GM19395 (cell line): Measurements from ENCODE around the gene VWF.

Experiments used
- ATAC-seq: cut with Tn5 transposase; IDR thresholded peaks from one replicate; pipeline ENCODE4 v1.9.1; 2021; ENCODE audit warnings: mild to moderate bottlenecking, moderate library complexity; ENCODE audit not compliant: unreplicated experiment

VWF gene

DNA sequence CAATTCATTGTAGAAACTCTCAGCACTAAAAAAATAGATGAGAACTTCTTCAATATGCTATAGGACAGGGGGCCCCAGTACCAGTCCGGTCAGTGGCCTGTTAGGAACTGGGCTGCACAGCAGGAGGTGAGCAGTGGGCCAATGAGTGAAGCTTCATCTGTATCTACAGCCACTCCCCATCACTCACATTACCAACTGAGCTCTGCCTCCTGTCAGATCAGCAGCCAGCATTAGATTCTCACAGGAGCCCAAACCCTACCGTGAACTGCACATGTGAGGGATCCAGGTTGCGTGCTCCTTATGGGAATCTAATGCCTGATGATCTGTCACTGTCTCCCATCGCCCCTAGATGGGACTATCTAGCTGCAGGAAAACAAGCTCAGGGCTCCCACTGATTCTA is 163.7 kb downstream of the VWF start:
- no peak for ATAC-seq

DNA sequence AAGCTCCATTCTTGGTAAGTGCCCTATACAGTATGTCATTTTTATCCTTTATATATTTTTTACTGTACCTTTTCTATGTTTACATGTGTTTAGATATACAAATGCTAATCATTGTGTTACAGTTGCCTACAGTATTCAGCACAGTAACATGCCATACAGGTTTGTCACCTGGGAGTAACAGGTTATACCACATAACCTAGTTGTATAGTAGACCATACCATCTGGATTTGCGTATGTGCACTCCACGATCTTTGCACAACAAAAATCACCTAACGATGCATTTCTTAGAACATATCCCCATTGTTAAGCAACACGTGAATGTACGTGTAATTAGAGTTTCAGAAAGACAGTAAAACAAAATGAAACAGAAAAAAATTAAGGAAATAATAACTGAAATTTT is 167.5 kb downstream of the VWF start:
- ATAC-seq = no peak

DNA sequence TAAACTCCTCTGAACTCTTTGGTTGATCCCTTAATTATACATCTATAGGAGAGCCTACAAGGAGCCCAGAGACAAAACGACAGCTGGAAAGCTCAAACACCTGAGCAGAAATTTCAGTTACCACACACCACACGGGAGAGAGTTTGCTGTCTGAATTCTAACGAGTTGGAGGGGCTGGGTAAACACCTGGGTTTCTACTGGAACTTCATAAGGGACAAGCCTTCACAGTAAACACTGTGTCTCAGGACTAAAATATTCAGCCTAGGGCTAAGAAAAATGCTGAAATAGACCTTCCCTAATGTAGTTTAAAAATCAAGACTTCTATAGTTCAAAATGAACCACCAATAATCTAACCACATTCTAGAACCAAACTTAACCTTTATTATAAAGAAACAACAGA is 169.8 kb downstream of the VWF start:
- no peak for ATAC-seq

DNA sequence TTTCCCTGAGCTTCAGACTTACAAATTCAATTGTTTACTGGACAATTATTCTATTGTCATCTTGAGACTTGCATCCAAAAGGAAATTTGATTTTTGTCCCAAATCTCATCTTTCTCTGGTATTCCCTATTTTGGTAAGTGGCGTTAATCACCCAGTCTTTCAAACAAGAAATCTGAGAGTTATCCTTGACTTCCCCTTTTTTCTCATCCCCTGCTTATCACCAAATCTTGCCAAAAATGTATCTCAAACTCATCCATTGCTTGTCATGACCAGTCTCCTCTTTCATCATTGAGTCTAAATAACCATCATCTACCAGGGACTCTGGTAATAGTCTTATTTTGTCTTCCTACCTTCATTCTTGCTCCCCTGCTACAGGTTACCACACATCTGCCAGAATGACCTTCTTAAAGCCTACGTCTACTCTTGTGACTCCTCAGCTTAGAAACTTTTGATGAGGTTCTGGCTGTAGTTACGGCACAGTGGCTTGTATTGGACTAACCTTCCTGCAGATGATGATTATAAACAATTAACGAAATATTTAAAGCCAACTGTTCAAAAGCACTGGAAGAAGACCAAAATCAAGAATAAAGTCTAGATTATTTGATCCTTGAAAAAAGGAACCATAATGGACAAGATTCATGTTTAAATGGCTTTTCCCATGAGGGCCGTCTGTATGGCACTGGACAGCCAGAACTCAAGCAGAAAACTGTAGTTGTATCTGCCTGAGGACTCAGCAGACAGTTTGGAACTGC is 170.5 kb downstream of the VWF start:
- ATAC-seq = no peak

DNA sequence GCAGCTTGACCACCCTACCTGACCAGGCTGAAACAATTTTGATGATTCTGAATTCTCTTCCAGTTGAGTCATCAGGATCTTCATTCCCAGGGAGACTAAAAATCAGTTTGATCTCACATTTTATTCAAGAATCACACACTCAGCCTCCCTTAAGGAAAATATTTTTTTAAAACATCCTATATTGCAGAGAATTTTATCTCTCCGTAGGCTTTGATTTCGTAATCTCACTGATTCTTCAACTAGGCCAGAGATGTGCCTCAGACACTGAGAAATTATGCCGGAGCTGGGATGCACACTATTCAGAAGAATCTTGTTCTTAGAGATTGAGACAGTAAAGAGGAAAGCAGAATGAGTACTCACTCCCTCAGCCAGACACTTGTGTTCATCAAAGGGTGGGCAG is 172.4 kb downstream of the VWF start:
- no peak for ATAC-seq

DNA sequence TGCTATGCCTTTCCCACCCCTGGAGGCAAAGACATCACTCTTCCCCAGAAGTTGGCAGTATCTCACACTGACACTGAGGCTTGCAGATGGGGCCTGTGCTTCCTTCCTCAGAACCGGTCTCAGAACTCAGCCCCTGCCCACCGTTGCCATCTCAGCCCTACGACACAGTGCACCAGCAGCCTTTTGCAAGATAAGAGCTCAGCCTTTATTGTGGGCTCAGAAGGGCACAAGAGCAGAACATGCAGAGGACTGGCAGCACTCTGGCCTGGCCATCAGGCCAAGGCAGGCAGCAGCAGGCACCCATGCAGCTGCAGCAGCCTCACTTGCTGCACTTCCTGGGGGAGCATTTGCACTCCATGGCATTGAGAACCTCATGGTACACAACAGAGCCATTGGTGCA is 175.8 kb downstream of the VWF start:
- ATAC-seq = no peak

DNA sequence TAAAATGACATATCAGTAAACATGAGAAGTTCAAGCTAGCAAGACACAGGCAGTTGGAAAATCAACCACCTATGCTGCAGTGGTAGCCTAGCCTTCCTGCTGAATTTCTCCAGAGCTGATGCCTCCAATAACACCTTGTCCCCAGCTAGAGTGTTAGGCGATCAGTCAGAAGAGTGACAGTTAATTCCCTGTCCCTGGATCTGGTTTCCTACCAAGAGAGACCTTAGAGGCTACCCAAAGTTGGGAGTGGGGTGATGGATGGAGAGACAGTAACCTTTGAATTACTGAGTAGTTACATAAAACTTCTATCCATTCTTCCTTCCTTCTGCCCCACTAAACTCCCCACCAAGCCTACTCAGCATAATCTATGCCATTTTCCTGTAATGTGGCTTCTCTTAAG is 177.5 kb downstream of the VWF start:
- ATAC-seq = no peak

DNA sequence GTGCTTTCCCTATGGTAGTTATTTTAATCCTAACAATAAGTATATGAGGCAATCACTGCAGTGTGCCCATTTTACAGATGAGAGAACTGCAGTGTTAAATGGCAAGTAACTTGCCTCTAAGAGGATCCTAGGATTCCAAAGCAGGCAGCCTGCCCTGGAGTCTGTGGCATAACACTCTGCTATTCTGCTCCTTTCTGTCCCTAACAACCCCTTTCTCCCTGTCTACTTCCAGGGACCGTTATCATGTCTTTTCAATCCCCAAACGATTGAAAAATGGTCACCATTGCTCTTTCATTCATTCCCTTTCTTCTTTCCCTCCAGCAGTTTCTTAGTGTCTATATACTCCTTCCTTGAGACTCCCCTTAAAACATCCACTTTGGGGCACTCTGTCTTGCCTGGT is 178.1 kb downstream of the VWF start:
- ATAC-seq = no peak

DNA sequence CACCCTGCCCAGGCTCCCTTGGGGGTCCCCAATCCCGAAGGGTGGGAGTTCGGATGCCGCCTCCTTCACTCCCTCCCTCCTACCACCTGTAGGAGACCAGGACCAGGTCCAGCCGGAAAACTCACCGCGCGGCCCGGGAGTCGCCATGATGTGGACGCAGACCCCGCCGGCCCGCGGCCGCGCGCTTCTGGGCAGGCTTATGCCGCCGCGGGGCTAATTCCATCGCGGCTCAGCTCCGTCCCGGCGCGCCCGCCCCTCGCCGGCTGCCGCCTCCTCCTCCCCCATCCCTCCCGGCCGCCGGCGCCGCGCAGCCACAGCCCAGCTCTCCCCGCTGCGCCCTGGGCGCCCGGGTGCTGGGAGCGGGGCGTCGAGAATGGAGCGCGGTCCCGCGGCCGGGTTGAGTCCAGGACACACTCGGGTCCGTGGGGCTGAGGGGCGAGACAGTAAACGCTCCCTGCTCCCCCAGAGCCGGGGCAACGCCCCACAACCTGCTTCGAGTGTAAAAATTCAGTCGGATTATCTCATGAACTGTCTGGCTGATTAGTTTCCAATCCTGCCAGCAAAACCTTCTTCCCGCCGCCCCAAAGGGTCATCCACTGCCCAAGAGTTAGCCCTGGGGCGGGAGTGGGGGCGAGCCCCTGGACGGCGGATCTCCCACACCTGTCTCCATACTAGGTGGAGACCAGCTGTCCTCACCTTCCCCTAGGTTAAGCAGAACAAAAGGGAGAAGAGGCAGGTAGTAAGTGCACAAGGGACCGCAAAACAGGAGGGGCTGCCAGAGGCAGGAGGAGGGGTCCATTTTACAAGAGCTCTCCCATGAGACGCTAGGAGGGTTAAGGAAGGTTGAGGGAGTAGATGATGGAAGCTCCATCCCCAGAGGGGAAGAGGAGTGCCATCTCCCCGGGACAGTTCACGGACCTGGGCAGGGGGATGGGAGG is 179.1 kb downstream of the VWF start, which contains the start of gene ANO2:
Gene ANO2, minus strand, starts transcription at position 189 of the 938 bp plus-strand sequence. Its CDS starts 42 bp downstream, at position 147.
- ATAC-seq = no peak

DNA sequence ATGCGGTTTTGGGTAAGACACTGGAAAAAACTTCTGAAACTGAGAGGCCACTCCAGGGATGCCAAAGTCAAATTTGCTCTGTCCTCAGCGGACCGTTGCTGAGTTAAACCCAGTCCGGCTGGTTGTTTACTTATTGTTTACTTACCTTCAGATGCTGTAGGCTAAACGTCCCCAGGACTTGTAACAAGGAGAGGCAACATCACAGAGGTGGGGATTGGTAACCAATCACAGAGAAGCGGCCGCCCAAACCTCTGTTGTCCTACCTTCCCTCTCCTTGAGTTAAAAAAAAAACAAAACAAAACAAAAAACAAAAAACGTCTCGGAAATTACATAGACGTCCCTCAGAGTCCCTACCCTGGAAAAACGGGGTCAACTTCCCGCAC is 179.8 kb downstream of the VWF start:
- no peak for ATAC-seq

DNA sequence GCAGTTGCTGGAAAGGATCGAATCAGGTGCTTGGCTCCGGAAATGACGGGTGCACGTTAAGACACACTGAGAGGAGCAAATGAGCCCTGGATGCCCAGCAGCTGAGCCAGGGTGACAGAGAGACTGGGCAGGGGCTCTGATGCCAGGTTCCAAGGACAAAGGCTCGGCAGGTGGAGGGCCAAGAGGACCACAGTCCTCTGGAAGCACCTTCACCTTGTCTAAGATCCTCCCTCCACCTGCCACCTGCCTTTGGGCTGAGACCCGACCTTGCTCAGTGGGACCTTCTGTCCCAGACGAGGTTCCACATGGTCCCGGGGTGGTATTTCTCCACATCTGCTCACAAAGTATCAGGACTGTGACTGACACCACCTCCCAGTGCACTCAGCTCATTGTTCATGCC is 180.4 kb downstream of the VWF start:
- ATAC-seq = no peak

DNA sequence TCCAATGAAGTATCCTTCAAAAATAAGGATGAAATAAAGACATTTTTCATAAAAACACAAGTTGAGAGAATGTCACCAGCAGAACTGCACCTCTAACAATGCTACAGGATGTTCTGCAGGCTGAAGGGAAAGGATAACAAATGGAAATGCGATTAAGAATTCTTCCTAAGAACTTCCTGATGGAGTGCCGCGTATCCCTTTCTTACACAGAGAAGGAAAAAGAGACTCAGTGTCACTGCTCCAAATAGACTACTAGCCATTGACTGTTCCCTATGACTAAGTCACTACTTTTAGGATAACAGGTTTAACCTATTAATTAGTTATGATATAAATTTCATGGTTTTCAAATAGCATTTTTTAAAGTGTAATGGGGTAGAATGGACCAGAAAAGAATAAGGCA is 182.6 kb downstream of the VWF start:
- no peak for ATAC-seq

DNA sequence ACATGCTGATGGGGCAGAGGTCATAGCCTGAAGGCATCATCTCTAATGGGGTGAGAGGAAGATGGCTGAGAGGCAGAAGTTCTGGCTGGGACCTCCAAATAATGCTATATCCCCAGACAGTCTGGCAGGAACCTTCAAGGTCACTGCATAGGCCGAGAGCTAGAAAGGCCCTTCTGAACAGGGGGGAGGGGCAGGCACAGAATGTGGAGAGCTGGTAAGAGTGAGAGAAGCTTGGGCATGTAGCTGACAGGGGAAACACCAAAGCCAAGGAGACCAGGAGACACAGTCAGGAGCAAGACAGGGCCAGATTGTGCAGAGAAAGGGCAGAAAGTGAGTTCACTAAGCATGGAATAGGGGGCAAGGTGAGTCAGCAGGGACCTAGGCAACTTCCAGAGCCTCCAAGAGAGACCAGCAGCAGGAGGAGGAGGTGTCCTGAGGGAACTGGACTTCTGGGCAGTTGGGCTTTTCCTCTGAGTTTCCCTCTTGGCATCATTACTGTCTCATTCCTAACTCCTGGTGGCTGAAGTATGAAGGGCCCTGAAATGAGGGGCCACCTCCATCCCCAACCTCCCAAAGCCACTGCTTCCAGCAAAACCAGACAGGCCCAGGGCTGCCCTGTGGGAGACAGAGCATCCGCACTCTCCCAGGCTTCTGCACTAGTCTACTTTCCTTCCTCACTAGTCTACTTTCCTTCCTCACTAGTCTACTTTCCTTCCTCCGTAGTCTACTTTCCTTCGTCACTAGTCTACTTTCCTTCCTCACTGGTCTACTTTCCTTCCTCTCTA is 196.5 kb downstream of the VWF start:
- no peak for ATAC-seq

DNA sequence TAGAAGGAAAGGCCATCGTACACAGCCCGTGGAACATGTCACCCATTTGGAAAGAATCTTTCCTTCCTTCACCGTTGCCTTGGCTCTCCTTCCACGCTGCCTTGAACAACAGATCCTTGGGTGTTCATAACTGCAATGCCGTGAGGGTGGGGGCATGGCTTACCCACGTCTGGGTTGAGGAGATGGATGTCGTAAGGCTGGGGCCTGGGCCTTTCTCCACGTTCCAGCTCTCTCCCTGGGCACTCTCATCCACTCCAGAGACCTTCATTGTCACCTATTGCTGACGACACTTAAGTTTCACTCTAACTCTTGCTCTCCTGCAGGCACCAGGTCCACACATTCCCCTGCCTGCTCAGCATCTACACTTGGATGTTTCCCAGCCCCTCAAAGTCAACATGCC is 198.8 kb downstream of the VWF start:
- ATAC-seq = no peak

DNA sequence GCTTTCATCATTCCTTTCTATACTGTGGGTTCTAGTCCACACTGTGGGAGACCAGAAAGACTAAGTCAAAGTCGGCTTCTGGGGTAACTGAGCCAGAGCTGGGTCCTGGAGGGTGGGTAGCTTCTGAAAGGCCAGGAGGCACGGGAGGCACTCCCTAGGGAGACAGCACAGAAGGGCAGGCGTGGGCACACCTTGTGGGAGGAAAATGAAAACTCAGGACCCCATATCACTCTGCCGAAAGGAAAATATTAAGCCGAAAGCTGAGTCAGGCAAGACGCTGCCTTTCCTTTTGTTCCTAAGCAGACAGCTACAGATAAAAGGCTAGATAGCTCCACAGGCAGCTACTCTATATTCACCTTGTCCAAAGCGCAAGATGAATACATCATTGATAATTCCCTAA is 200.1 kb downstream of the VWF start:
- no peak for ATAC-seq

DNA sequence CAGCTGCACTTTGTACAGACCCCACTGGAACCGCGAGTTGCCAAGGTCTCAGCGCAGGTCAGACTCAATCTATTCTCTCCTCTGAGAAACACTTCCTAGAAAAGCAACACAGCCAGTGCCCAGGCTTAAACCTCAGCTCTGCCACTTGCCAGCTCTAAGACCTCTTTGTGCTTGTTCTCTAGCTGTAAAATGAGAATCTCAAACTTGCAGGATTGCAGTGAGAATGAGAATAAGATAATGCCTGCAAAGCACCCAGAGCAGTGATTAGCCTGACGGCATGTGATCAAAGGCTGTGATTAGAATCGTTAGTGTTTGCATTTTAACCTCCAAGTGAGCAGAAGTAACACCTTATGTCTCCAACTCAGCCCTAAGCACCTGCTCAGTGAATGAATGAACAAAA is 200.7 kb downstream of the VWF start:
- no peak for ATAC-seq

DNA sequence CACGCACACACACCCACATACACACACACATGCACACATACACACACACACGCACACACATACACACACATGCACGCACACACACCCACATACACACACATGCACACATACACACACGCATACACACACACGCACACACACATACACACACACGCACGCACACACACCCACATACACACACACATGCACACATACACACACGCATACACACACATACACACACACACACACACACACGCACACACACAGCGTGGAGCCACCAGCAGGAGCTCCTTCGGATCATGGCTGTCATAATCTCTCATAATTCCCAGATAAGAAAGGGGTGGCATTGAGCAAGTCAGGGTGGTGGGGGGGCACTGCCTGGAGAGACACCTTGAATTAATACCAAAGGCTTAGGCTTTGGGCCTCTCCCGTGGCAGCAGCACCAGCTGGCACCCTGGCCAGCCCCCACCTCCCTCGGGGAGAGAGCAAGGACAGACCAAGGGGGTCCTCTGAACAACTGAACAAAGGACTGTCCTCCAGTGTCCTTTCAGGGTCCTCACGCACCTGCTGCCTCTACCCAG is 201.3 kb downstream of the VWF start:
- ATAC-seq = no peak

DNA sequence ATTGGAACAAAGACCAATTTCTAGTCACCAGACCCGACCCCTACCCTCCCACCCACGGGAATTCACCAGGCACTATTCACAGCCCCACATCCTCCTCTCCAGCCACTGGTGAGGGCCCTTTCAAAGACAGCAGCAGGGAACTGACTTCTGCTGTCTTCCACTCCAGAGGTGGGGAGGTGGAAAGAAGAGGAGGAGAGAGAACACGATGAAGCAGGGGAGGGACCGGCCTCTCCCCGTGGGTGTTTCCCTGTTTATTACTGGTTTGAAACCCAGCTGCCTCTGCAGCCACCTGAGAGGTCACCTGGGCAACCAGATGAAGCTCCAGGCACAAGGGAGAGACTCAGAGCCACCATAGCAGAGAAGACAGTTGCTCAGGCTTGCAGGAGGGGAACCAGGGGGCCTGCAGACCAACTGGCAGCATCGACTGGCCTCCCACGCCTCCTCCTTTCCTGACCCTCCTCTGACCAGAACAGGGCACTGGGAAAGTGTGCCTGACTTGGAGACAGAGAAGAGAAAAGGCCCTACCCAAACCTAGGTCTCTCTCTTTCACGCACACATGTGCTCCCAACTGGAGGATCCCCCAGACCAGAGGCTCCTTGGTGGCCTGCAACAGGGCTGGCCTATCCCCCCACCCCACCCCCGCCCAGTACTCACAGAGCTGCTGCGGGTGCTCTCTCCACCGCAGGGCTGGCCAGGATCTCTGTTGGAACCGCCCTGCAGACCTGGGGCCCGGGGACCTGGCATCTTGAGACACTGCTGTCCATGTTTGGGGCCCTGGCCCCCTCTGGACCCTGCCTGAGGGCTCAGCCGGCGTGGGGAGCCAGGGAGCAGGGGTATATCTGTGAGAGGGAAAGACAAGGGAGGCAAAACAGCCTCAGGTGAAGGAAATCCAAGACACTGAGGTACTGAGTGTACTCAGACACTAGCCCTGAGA is 202.2 kb downstream of the VWF start:
- no peak for ATAC-seq

DNA sequence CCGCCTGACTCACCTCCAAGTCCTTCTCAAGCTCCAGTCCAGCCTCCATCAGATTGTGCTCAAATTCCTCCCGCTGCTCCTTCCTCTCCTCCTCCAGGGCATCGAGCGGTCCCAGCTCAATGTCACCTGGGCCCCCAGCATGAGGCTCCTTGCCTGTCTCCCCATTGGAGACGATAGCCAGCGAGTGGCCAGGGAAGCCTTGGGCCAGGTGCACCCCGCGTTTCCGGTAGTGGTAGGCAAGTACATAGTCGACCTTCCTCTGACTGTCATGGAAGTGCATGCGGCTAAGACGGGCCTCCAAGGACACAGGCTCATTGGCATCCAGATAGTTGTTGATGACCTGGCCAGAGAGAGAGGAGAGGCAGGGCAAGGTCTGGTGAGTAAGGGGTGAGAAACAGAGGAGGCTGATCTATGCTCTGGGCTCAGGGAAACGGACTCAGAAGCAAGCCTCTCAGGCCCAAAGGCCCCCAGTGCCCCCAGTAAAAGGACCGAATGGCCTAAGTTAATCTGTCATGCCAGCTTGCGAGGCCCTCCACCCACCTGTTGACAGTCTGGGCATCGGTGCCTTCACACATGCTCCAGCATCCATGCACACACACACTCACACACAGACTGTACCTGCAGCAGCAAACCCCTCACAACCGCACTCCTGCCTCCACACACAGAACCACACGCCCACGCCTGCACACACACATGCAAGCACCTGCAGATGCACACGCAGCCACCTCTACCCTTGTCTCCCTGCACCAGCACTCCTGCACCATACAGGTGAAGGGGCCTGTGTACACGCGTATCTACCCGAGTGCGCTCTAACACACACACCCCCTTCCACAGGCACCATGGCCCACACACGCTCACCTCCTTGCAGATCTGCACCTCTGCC is 203.2 kb downstream of the VWF start:
- no peak for ATAC-seq
